Measurements from ENCODE around the gene IRF6.
"Not testable (repeated sequence)": the region's sequence is repeated elsewhere in the genome, so short reads cannot be mapped to it uniquely, and the experiment has no call there.

IRF6 gene

DNA sequence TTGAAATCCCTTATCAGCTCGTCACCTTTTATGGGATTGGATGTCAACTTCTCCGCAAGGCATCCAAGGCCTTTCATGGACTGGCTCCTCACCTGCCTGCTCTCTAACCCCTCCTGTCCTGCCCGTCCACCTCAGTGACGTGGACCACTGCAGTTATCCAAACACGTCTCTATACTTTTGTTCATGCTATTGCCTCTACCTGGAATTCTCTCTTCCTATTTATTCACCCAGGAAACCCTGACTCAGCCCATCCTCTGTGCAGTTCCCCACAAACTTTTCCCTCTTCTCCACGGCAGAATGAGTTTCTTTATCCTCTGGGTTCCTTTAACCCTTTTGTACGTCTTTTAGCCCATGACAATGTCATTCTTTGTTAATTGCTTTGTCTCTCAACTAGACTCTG, 16.8 kb upstream of the IRF6 start:
- DNase-seq, result no peak

DNA sequence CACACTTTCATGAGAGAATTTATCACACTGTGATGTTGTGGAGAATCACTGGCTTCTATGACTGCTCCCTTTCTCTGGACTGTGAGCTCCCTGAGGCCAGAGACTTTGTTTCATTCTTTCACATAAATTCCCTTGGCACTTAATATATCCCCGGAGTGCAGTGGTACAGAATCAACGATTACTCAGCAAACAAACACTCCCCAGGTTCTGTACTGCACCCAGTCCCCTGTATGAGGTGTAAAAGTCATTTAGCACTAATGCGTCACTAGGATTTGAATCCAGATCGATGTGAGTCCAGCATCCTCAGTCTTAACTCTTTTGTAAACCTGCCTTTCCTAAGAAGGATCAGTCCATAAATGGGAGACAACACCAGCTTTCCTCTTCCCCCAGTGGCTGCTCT, 15.0 kb upstream of the IRF6 start:
- DNase-seq, result no peak

DNA sequence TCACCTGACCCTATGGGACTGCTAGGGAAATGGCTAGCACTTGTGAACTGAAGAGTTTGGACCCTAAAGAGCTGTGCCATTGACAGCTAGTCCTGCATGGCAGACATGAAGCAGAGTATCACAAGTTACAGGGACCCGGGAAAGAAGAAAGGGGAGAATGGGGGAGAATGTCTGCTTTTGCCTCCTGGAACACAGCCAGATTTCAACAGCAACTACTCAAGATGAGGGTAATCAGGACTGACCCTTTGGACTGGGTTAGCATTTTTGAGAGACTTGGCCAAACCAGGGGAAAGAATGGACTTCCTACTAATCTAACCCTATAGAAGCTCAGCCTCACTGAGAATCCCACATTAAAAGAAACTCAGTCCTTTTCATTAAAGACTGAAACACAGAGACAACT, 13.1 kb upstream of the IRF6 start:
- DNase-seq, result no peak

- no peak for DNase-seq
Measured at GRCh38 chr1:209817691-209818090, 11.7 kb upstream of the IRF6 start.

DNA sequence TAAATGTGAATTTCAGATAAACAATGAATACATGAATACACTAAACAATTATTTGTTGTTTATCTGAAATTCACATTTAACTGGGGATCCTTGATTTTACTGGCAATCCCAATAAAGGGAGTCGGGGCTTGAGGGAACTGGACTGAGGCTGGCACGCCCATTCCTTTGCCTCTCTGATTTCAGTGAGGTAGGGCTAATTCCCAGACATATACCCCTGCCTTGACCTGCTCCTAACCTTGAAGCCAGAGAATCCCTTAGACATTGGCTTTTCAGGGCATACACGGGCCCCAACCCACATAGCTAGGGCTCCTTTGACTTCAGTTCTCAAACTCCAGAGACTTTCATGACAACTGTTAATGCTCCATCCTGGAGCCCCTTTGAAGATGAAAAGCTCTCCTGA, 11.0 kb upstream of the IRF6 start:
- DNase-seq, result no peak

DNA sequence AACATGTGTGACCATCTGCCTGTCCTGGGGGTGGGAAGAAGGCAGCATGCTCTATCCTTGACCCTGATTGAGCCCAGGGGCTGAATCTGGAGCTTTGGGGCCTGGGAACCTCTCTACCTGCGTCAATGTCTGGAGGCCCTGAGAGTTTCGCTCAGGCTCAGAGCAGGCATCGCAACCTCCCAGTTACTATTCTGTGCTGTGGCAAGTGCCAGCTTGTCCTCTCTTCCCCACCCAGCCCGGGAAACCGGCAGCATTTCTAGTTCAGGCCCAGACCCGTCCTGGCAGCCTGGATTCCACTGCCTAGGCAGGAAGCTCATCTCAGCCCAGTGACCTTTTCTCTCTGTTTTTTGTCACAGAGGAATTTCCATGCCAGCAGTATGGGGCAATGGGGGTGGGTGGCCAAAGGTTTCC, 10.0 kb upstream of the IRF6 start:
- no peak for DNase-seq

- DNase-seq, result no peak
Measured at GRCh38 chr1:209815490-209815889, 9.5 kb upstream of the IRF6 start.

DNA sequence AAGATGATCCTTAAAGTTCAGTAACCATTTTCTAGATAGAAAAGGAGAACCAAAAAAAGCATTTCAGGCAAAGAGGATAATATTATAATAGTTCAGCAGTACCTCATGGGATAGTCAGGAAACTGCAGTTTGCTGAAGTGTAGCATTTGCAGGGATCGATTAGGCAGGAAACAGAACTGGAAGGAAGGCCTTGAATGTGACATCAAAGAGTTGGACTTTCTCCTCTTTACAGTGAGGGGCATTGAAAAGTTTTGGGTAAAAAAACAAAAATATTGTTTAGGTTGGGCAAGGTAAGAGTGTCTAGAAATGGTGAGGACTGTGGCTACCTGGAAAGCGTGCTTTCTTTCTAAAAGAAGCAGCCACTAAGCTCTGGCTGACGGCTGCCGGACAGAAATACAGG, 8.0 kb upstream of the IRF6 start:
- DNase-seq, result no peak

- DNase-seq, result no peak
Measured at GRCh38 chr1:209810783-209811182, 4.8 kb upstream of the IRF6 start.

DNA sequence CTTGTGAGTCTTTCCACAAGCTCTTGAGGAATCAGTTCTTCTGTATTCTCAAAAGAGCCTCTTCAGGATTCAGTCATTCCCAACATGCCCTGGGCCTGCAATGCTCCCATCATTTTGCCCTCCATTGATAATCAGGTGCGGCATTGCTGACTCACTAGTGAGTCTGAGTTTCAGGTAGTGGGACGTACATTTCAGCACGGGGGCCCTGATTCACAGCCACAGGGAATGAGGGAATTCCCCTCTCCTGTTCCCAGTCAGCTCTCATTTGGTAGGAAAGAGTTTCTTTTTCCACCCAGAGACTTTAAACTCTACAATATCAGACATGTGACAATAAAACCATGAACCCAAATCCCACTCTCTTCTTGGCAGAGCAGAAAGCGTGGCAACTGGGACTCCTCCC, 3.7 kb upstream of the IRF6 start:
- no peak for DNase-seq

- no peak for DNase-seq
Measured at GRCh38 chr1:209808059-209808581, 2.2 kb upstream of the IRF6 start.

- no peak for DNase-seq
Measured at GRCh38 chr1:209807509-209807908, 1.6 kb upstream of the IRF6 start.

DNA sequence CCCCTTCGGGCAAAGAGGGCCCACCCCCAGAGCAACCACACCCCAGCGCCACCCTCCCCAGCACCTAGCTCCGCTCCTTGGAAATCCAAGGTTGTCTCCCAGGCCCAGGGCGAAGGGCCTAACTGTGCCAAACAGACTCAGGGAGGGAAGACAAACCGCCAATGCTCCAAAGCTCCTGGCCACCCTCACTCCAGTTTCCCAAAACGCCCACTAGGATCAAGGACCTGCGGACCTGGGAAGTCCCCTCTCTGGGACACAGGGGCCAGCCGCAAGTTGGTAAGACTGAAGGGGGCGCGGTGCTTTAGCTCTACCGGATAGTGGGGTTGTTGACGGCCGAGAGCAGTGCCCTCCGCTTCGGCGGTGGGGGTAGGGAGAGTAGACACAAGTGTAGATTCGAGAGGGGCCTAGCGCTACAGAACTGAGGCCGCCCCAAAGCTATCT, 581 bp downstream of the IRF6 start:
- DNase-seq, result no peak

- DNase-seq, result no peak
Measured at GRCh38 chr1:209803568-209803967, 2.4 kb downstream of the IRF6 start.

DNA sequence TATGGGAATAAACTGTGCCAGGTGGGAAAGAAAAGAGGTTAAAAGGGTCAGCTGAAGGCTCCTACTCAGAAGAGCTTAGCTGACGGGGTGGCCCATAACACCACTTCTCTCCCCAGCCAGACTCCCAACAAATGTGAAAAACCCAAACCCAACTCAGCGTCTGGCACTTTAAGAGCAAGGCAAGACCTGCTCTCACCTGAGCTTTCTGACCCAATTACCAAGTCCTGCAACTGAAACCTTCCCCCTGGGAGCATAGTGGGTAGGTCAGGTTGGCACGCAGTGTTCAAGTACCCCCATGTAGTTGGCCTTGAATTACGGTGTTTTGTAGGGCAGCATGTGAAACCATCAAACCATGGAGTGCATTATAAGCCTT, 3.2 kb downstream of the IRF6 start:
- DNase-seq, result no peak

GRCh38 chr1:209802117-209802779, 3.7 kb downstream of the IRF6 start:
- no peak for DNase-seq

DNA sequence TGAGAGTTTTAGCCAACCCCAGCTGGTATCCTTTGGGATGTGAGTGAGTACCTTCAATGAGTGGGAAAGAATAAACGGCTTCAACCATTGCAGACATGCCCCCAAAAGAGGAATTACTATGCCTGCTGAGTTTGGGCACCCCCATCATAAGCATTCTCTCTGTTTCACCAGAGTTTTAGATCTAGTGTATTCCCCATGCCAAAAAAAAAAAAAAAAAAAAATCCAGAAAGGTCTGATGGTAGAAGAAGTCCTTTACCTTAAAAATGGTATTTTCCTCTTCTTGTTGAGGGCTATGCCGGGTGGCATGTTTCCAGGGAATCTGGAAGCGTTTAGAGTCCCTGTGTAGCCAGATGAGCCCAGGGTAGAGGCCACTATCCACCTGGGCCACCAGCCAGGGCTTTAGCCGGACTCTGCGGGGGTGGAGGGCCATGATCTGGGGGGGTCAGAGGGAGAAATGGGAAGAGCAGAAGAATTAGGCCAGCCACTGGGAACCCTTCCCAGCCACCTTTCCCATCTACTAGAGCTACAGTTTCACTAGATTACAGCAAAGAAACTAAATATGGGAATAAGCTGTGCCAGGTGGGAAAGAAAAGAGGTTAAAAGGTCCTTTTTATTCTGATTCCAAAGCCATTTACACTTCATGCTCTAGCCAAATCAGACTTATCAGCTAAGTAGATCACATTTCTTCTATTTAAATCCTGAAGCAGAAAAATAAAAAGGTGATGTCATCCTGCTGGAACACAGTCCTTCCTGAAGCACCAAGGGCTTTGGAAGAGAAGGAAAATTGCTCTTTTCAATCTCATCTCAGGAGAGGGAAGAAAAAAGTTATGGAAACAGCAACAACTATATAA, 4.7 kb downstream of the IRF6 start:
- DNase-seq, result no peak

DNA sequence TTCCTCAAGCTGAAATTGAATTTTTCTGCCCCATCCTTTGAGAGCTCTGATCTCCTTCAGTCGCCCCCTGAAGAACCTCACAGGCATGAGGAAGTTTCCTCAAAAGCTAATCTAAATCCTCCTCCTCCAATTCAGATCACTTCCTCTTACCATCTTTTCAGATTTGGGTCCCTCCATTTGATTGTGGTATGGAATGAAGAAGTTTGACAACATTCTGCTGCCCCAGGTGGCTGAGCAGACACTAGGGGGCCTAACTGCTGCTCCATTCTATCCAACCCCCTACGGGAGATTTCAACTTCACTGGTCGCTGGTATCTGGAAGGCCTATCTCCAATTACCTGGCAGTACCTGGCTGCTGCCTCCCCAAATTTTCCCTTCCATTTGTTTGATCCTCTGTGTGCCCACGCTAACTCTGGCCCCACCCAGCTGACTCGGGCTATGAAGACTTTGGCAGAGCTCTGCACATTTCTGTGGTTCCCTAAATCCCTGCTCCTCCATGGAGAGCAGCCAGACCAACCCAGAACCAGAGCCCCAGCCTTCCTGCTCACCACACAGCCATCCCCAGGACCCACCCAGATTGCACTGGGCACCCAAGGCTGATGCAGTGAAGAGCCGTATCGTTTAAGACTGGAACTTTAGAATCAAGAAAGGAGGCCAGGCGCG, 7.8 kb downstream of the IRF6 start:
- DNase-seq, result no peak

DNA sequence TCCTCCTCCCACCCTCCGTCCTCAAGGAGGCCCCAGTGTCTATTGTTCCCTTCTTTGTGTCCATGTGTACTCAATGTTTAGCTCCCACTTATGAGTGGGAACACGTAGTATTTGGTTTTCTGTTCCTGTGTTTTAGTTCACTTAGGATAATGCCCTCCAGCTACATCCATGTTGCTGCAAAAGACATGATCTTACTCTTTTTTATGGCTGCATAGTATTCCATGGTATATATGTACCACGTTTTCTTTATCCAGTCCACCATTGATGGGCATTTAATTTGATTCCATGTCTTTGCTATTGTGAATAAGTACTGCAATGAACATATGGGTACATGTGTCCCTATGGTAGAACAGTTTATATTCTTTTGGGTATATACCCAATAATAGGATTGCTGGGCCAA, 12.2 kb downstream of the IRF6 start:
- not testable (repeated sequence) for DNase-seq

- no peak for DNase-seq
Measured at GRCh38 chr1:209791920-209792319, 14.0 kb downstream of the IRF6 start.

GRCh38 chr1:209790286-209791193, 15.4 kb downstream of the IRF6 start:
- no peak for DNase-seq

- DNase-seq, result no peak
Measured at GRCh38 chr1:209789245-209789644, 16.7 kb downstream of the IRF6 start.

DNA sequence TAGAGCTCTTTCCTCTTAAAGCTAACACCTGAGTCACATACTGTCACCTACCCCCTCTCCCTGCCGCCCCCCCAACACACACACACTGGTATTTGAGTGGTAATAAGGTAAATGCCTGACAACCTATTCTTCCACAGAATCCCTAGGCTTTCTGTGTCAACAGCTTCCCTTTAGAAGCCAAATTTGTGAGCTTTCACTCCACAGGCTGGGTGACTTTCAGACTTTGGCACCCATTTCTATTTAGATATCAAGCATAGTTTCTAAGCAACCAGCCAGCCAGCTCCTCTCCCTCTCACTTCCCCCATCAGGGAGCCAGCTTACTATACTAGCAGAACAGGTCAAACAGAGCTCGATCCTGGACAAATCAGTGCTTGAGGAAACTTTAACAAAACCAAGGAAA, 18.4 kb downstream of the IRF6 start:
- no peak for DNase-seq
